GM12865 (cell line): Measurements from ENCODE around the gene CASKIN1.

Source experiments
- DNase-seq: peaks from one replicate; pipeline ENCODE4 v3.0.0; 2010; ENCODE audit warnings: low read depth
- H3K4me3 ChIP-seq: 2 replicates; pipeline ENCODE4 v1.5.1; 2011; ENCODE audit warnings: mild to moderate bottlenecking, low read depth, low read length, control low read depth
- CTCF ChIP-seq: IDR thresholded peaks from 2 replicates; pipeline ENCODE4 v1.5.1; 2011; ENCODE audit warnings: low read length, control low read depth, low read depth, inconsistent platforms; ENCODE audit not compliant: insufficient read depth; ENCODE audit errors: missing control alignments

CASKIN1 gene

GRCh38 chr16:2180962-2181923 is 15.2 kb downstream of the CASKIN1 start:
- TF ChIP-seq CTCF: no peak
- DNase-seq: no peak
- no peak overlapping the region for H3K4me3 ChIP-seq

DNA sequence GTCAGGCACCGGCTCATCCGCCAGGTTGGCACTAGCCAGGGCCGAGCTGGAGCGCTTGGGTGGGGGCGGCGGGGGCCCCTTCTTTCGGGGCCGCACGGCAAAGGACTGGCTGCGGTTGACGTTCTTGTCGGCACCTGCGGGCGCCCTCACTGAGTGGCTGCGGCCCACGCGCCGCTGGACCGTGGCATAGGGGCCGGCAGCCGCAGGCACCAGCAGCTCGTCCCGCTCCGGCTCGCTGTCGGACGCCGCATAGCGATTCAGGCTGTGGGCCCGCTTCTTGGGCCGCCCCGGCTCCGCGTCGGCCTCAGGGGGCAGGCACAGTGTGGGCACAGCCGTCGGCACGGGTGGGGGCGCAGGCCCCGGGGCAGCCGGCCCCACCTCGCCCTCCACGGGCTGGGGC is 15.9 kb downstream of the CASKIN1 start:
- no peak for TF ChIP-seq CTCF
- no peak for DNase-seq

GRCh38 chr16:2179576-2179975 is 16.8 kb downstream of the CASKIN1 start:
- TF ChIP-seq CTCF: no peak
- no peak for DNase-seq

More for the DNA sequence above, 15.9 kb downstream of the CASKIN1 start:
- no peak overlapping the region for H3K4me3 ChIP-seq

DNA sequence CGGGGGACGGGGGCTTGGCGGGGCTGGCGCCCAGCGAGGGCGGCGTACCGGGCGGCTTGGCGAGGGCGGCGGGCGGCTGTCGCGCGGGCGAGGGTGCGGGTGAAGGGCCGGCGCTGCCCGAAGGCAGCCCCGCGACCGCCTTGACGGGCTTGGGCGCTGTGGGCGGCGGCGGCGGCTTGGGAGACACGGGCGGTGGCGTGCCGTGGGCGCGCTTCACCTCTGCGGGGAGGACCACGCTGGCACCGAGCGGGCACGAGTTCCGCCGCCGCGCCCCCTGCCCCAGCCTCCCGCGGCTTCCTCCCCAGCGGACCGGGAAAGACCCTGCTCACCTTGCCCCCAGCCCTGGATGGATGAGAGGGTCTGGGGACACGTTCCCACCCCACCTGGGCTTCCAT is 17.3 kb downstream of the CASKIN1 start:
- H3K4me3 ChIP-seq: no peak overlapping the region
- DNase-seq: no peak
- no peak for TF ChIP-seq CTCF

More at GRCh38 chr16:2179576-2179975, 16.8 kb downstream of the CASKIN1 start:
- no peak overlapping the region for H3K4me3 ChIP-seq

- TF ChIP-seq CTCF: no peak
- DNase-seq: no peak
- no peak overlapping the region for H3K4me3 ChIP-seq
Measured at GRCh38 chr16:2178321-2179106, 17.9 kb downstream of the CASKIN1 start.

GRCh38 chr16:2177561-2177960 is 18.8 kb downstream of the CASKIN1 start:
- no peak for TF ChIP-seq CTCF
- no peak for DNase-seq

More at GRCh38 chr16:2177561-2177960, 18.8 kb downstream of the CASKIN1 start:
- no peak overlapping the region for H3K4me3 ChIP-seq
